GM20000 (cell line): ENCODE measurements around the gene RANBP9.

ENCODE experiments used
- DNase-seq: peaks from one replicate; pipeline ENCODE4 v3.0.0; 2012; ENCODE audit warnings: low spot score
- CTCF ChIP-seq: IDR thresholded peaks from 2 replicates; pipeline ENCODE4 v1.5.1; 2012; ENCODE audit warnings: mild to moderate bottlenecking, control low read depth; ENCODE audit errors: extremely low read depth, missing control alignments

Gene RANBP9

GRCh38 chr6:13614126-13614925 is 97.3 kb downstream of the RANBP9 start:
- DNase-seq: no peak
- TF ChIP-seq CTCF: no peak

GRCh38 chr6:13613029-13613594 is 98.5 kb downstream of the RANBP9 start:
- DNase-seq: no peak
- no peak for TF ChIP-seq CTCF

GRCh38 chr6:13611715-13612114 is 99.9 kb downstream of the RANBP9 start:
- DNase-seq: no peak
- TF ChIP-seq CTCF: no peak

GRCh38 chr6:13605634-13606033 is 106.0 kb downstream of the RANBP9 start:
- no peak for TF ChIP-seq CTCF

GRCh38 chr6:13604546-13605416 is 106.9 kb downstream of the RANBP9 start:
- DNase-seq: no peak

More at GRCh38 chr6:13605634-13606033, 106.0 kb downstream of the RANBP9 start:
- no peak for DNase-seq

GRCh38 chr6:13604135-13604534 is 107.5 kb downstream of the RANBP9 start:
- TF ChIP-seq CTCF: no peak
- no peak for DNase-seq

More at GRCh38 chr6:13604546-13605416, 106.9 kb downstream of the RANBP9 start:
- TF ChIP-seq CTCF: no peak
